ENCODE measurements around the gene PPP2R3A.
"Not testable (repeated sequence)": the region's sequence is repeated elsewhere in the genome, so short reads cannot be mapped to it uniquely, and the experiment has no call there.

PPP2R3A gene

GRCh38 chr3:136070953-136071949 is 105.7 kb downstream of the PPP2R3A start:
- ATAC-seq (ENCODE audit: low read depth) (no peak), DNase-seq (ENCODE audit: low spot score in 2 of 2) (no peak)
- Mint-ChIP-seq H3K4me3 (no peak overlapping the region), H3K27ac (no peak overlapping the region), H3K27me3 (peaks cover 5% of the 10 kb centered on the region), H3K36me3 (no peaks in the 10 kb centered on the region), H3K4me1 (no peaks in the 10 kb centered on the region), H3K9me3 (no peaks in the 10 kb centered on the region)

- Mint-ChIP-seq H3K4me1 (no peaks in the 10 kb centered on the region), H3K9me3 (no peaks in the 10 kb centered on the region), H3K4me3 (no peak overlapping the region), H3K27me3 (peaks cover 3% of the 10 kb centered on the region), H3K36me3 (no peaks in the 10 kb centered on the region), H3K27ac (no peak overlapping the region)
- ATAC-seq (ENCODE audit: low read depth), result no peak
- DNase-seq (ENCODE audit: low spot score in 2 of 2), result no peak
These were observed 109.1 kb downstream of the PPP2R3A start for GRCh38 chr3:136074546-136075170.

- ATAC-seq (ENCODE audit: low read depth), result peak; percentile 73
- H3K27me3 Mint-ChIP-seq, result peaks cover 3% of the 10 kb centered on the region
- H3K27ac Mint-ChIP-seq, result no peak overlapping the region
- H3K9me3 Mint-ChIP-seq, result no peaks in the 10 kb centered on the region
- no peaks in the 10 kb centered on the region for H3K36me3 Mint-ChIP-seq
- H3K4me1 Mint-ChIP-seq, result no peaks in the 10 kb centered on the region
- peak; percentile 64 to 68 for DNase-seq (ENCODE audit: low spot score in 2 of 2)
- H3K4me3 Mint-ChIP-seq, result no peak overlapping the region
These were observed 109.8 kb downstream of the PPP2R3A start for GRCh38 chr3:136075218-136075808.

DNA sequence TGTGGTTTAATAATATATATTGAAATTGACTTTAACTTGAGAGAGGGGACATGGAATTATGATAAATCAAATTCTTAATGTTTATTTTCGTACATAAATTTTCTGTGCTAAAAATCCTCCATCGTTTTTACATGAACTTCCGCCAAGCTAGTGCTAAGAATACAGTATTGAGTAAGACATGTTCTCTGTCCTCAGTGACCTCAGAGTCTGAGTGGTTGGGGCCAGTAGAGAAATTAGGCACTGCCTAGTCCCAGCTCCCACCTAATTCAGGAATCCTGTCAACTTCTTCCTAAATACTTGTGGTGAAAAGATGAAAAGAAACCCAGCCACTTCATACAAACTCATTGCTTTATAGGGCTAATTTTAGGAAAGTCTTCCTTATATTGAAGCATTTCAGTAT is 110.3 kb downstream of the PPP2R3A start:
- no peaks in the 10 kb centered on the region for H3K9me3 Mint-ChIP-seq
- H3K4me3 Mint-ChIP-seq, result no peak overlapping the region
- H3K36me3 Mint-ChIP-seq, result no peaks in the 10 kb centered on the region
- no peak overlapping the region for H3K27ac Mint-ChIP-seq
- DNase-seq (ENCODE audit: low spot score in 2 of 2) (no peak), ATAC-seq (ENCODE audit: low read depth) (no peak)
- no peaks in the 10 kb centered on the region for H3K4me1 Mint-ChIP-seq
- H3K27me3 Mint-ChIP-seq, result peaks cover 3% of the 10 kb centered on the region

DNA sequence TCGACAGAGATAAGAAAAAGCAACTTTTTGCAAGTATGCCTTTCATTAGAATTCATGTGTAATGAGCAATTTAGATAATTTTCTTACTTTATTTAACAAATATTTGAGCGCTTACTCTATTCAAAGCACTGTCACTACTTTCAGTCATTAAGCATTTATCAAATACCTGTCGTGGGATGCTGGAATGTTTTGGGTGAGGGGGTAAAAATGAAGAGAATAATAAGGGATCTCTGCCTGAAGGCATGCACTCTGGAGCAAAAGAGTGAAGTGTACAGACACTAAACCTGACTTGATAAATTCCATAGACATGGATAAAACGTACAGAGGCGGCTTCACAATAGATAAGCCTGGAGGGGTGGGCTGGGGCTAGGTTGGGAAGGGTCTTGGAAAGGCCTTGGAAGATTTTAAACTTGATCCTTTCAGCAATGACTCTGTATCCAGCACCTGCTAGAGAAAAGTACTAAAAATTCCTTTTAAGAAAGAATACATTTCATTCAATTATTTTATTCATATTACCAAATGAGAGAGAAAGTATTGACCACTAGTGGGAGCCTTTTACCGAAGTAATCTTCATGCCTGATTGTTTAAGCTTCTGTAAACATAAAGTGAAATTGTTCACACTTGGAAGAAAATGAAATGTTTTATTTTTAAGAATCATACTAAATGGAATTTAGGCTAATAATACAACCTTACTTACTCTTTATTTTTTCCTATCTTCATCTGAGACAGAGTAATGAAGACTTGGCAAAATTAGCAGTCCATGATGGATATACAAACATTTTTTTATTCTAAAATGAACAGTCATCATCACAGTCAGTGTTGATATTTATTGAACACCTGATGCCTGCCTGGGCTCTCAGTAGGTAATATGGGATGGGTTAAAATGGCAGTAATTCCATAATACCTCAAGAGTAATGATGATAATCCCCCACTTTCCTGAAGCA is 113.2 kb downstream of the PPP2R3A start:
- Mint-ChIP-seq H3K36me3 (no peaks in the 10 kb centered on the region), H3K4me3 (no peak overlapping the region), H3K9me3 (no peaks in the 10 kb centered on the region), H3K4me1 (no peaks in the 10 kb centered on the region), H3K27ac (no peak overlapping the region), H3K27me3 (no peaks in the 10 kb centered on the region)
- DNase-seq (ENCODE audit: low spot score in 2 of 2), result peak in 1 of 2 donors; percentile 16
- peak; percentile 41 for ATAC-seq (ENCODE audit: low read depth)

GRCh38 chr3:136083641-136084382 is 118.3 kb downstream of the PPP2R3A start:
- H3K4me3 Mint-ChIP-seq; H3K9me3 Mint-ChIP-seq; H3K27ac Mint-ChIP-seq; H3K36me3 Mint-ChIP-seq; ATAC-seq (ENCODE audit: low read depth); H3K4me1 Mint-ChIP-seq; H3K27me3 Mint-ChIP-seq; DNase-seq (ENCODE audit: low spot score in 2 of 2): not testable (repeated sequence)

GRCh38 chr3:136085067-136085466 is 119.5 kb downstream of the PPP2R3A start:
- not testable (repeated sequence) for ATAC-seq (ENCODE audit: low read depth)

DNA sequence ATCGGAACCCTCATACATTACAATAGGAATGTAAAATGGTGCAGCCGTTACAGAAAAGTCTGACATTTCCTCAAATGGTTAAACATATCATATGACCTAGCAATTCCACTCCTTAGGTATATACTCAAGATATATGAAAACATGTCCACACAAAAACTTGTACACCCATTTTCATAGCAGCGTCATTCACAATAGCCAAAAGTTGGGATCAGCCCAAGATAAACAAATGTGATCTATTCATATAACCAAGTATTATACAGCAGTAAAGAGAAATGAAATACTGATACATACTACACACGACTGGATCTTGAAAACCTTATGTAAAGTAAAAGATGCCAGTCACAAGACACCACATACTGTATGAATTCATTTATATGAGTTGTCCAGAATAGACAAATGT is 128.2 kb downstream of the PPP2R3A start:
- Mint-ChIP-seq H3K27me3 (peaks cover 4% of the 10 kb centered on the region), H3K27ac (no peak overlapping the region), H3K9me3 (no peaks in the 10 kb centered on the region), H3K4me1 (no peaks in the 10 kb centered on the region), H3K36me3 (peaks cover 2% of the 10 kb centered on the region), H3K4me3 (no peak overlapping the region)
- ATAC-seq (ENCODE audit: low read depth) (no peak), DNase-seq (ENCODE audit: low spot score in 2 of 2) (no peak)

More at GRCh38 chr3:136085067-136085466, 119.5 kb downstream of the PPP2R3A start:
- H3K27me3 Mint-ChIP-seq; H3K4me3 Mint-ChIP-seq; H3K27ac Mint-ChIP-seq; H3K36me3 Mint-ChIP-seq; DNase-seq (ENCODE audit: low spot score in 2 of 2); H3K4me1 Mint-ChIP-seq; H3K9me3 Mint-ChIP-seq: not testable (repeated sequence)

DNA sequence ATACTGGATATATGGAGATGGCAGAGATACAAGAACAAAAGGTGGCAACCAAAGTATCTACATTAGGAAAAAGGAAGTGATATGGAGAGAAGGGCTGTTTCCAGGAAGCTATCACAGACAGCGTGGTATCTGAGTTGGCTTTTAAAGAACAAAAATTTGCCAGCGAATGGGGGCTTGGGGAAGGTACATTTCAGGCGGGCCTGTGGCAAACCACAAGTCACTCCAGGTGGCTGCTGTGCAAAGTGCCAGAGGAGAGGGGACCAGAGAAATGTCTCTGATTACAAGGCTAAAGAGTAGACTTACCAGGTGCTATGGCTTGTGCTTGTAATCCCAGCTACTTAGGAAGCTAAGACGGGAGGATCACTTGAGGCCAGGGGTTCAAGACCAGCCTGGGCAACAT is 139.5 kb downstream of the PPP2R3A start:
- H3K4me1 Mint-ChIP-seq, result peaks cover 13% of the 10 kb centered on the region
- DNase-seq (ENCODE audit: low spot score in 2 of 2), result no peak
- no peak overlapping the region for H3K4me3 Mint-ChIP-seq
- H3K27ac Mint-ChIP-seq, result no peak overlapping the region
- H3K9me3 Mint-ChIP-seq, result no peaks in the 10 kb centered on the region
- H3K27me3 Mint-ChIP-seq, result no peaks in the 10 kb centered on the region
- H3K36me3 Mint-ChIP-seq, result peaks cover 1% of the 10 kb centered on the region
- no peak for ATAC-seq (ENCODE audit: low read depth)

- Mint-ChIP-seq H3K36me3 (peaks cover 2% of the 10 kb centered on the region), H3K9me3 (no peaks in the 10 kb centered on the region), H3K4me3 (no peak overlapping the region), H3K27me3 (no peaks in the 10 kb centered on the region), H3K4me1 (peaks cover 13% of the 10 kb centered on the region), H3K27ac (no peak overlapping the region)
- DNase-seq (ENCODE audit: low spot score in 2 of 2) (no peak), ATAC-seq (ENCODE audit: low read depth) (no peak)
These were observed 140.6 kb downstream of the PPP2R3A start for GRCh38 chr3:136106101-136106500.

DNA sequence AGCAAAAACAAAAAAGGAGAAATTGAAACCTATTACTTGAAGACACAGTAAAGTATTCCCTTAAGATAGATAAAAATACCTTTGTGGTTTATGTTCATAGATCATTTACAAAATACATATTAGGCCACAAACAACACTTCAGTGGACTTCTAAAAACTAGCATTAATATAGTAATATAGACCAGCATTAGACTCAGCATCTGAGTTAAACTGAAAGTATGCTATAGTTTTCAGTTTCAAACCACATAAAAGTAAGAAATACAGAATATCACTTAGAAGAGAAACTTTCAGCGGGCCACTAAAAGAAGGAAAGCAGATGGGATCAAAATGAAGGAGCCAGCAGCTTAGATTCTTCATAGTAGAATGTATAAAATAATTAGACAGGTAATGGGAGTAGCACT is 144.0 kb downstream of the PPP2R3A start:
- no peaks in the 10 kb centered on the region for H3K9me3 Mint-ChIP-seq
- H3K4me1 Mint-ChIP-seq, result peaks cover 13% of the 10 kb centered on the region
- no peak overlapping the region for H3K4me3 Mint-ChIP-seq
- H3K36me3 Mint-ChIP-seq, result peaks cover 6% of the 10 kb centered on the region
- ATAC-seq (ENCODE audit: low read depth), result no peak
- DNase-seq (ENCODE audit: low spot score in 2 of 2), result no peak
- peaks cover 1% of the 10 kb centered on the region for H3K27me3 Mint-ChIP-seq
- H3K27ac Mint-ChIP-seq, result no peak overlapping the region

GRCh38 chr3:136110481-136110880 is 145.0 kb downstream of the PPP2R3A start:
- peaks cover 1% of the 10 kb centered on the region for H3K27me3 Mint-ChIP-seq
- H3K9me3 Mint-ChIP-seq, result no peaks in the 10 kb centered on the region
- no peak overlapping the region for H3K27ac Mint-ChIP-seq
- peaks cover 7% of the 10 kb centered on the region for H3K36me3 Mint-ChIP-seq
- H3K4me3 Mint-ChIP-seq, result no peak overlapping the region
- ATAC-seq (ENCODE audit: low read depth) (no peak), DNase-seq (ENCODE audit: low spot score in 2 of 2) (no peak)
- peaks cover 9% of the 10 kb centered on the region for H3K4me1 Mint-ChIP-seq

DNA sequence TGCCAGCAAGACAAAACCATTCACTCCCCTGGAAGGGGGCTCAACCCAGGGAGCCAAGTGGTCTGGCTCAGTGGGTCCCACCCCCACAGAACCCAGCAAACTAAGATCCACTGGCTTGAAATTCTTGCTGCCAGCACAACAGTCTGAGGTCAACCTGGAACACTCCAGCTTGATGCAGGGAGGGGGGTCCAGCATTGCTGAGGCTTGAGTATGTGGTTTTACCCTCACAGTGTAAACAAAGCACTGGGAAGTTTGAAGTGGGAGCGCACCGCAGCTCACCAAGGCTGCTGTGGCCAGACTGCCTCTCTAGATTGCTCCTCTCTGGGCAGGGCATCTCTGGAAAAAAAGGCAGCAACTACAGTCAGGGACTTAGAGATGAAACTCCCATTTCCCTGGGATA is 148.9 kb downstream of the PPP2R3A start:
- peaks cover 13% of the 10 kb centered on the region for H3K36me3 Mint-ChIP-seq
- H3K27ac Mint-ChIP-seq, result no peak overlapping the region
- DNase-seq (ENCODE audit: low spot score in 2 of 2), result no peak
- peaks cover 8% of the 10 kb centered on the region for H3K4me1 Mint-ChIP-seq
- H3K4me3 Mint-ChIP-seq, result no peak overlapping the region
- peaks cover 4% of the 10 kb centered on the region for H3K9me3 Mint-ChIP-seq
- peaks cover 7% of the 10 kb centered on the region for H3K27me3 Mint-ChIP-seq
- ATAC-seq (ENCODE audit: low read depth), result no peak
